AG04449 (cell line): Measurements from ENCODE around the gene ST3GAL6.

Experiments used
- CTCF ChIA-PET: fragments of 350-600 bp; formaldehyde crosslinking; extraction: SDS; loops from one replicate; lab custom pipeline; 2021; ENCODE audit warnings: antibody characterized with exemption; lab: Yijun Ruan, JAX
- POLR2A ChIA-PET: fragments of 400-600, 350-600 bp; formaldehyde crosslinking; extraction: SDS; loops from one replicate; lab custom pipeline; 2020; ENCODE audit warnings: antibody characterized with exemption, inconsistent platforms; lab: Yijun Ruan, JAX
- DNase-seq: peaks from one replicate; pipeline ENCODE4 v3.0.0-alpha.2; 2010; ENCODE audit warnings: low read depth, low spot score
- H3K4me3 ChIP-seq: 2 replicates; pipeline ENCODE4 v1.5.1; 2011; ENCODE audit warnings: low read depth, mild to moderate bottlenecking, control low read depth, low read length
- TF ChIP-seq, protein P1 (sequence below): IDR thresholded peaks from one replicate; pipeline ENCODE4 v1.5.1; 2011; ENCODE audit warnings: mild to moderate bottlenecking, moderate library complexity, low read length, control low read depth, inconsistent platforms; ENCODE audit not compliant: insufficient read depth; ENCODE audit errors: missing control alignments

The ST3GAL6 gene

GRCh38 chr3:98734735-98735134 lies 28.4 kb upstream of the ST3GAL6 start:
- CTCF ChIA-PET, result interaction anchor here (0.6 to 1.9 kb wide), 2 partner anchors 42 to 138 kb away, joined by 3 to 7 read pairs; no protein-coding TSS in a partner anchor
- H3K4me3 ChIP-seq, result no peak overlapping the region
- no peak for DNase-seq
- TF ChIP-seq, protein P1, sequence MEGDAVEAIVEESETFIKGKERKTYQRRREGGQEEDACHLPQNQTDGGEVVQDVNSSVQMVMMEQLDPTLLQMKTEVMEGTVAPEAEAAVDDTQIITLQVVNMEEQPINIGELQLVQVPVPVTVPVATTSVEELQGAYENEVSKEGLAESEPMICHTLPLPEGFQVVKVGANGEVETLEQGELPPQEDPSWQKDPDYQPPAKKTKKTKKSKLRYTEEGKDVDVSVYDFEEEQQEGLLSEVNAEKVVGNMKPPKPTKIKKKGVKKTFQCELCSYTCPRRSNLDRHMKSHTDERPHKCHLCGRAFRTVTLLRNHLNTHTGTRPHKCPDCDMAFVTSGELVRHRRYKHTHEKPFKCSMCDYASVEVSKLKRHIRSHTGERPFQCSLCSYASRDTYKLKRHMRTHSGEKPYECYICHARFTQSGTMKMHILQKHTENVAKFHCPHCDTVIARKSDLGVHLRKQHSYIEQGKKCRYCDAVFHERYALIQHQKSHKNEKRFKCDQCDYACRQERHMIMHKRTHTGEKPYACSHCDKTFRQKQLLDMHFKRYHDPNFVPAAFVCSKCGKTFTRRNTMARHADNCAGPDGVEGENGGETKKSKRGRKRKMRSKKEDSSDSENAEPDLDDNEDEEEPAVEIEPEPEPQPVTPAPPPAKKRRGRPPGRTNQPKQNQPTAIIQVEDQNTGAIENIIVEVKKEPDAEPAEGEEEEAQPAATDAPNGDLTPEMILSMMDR, result no peak
- POLR2A ChIA-PET, result no interaction called here

GRCh38 chr3:98735296-98735695 lies 27.8 kb upstream of the ST3GAL6 start:
- TF ChIP-seq, protein P1, result no peak
- POLR2A ChIA-PET, result no interaction called here
- CTCF ChIA-PET, result interaction anchor here (1.2 to 1.9 kb wide), 3 partner anchors 8 to 259 kb away, joined by 3 to 7 read pairs (median 4); no protein-coding TSS in a partner anchor
- DNase-seq, result no peak
- H3K4me3 ChIP-seq, result no peak overlapping the region

DNA sequence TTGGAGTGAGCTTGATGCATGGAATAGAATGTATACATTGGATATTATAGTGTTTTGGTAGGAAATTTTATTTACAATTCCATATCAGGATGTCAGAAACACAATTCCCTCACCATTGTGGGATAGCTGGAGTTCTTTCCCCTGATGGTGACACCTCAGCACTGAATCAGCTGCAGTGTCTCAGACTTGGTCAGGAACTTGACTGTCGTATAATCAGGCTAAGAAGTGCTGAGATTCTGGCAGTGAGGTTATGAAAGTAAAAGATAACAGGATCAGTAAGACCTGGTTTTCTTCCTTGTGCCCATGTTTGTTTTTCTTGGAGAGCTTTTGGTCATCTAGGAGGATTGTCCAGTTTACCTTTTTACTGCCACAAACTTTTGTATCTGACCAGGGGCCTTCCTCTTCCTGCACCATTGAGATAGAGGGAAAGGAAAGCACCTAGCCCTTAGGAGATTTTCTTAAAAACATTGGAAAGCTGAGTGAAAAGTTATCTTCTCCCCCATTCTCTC lies 27.3 kb upstream of the ST3GAL6 start:
- ChIA-PET POLR2A (no interaction called here), CTCF (interaction anchor here (1.2 to 1.9 kb wide), 3 partner anchors 9 to 258 kb away, joined by 3 to 7 read pairs (median 4); no protein-coding TSS in a partner anchor)
- no peak overlapping the region for H3K4me3 ChIP-seq
- DNase-seq, result no peak
- TF ChIP-seq, protein P1, result no peak

DNA sequence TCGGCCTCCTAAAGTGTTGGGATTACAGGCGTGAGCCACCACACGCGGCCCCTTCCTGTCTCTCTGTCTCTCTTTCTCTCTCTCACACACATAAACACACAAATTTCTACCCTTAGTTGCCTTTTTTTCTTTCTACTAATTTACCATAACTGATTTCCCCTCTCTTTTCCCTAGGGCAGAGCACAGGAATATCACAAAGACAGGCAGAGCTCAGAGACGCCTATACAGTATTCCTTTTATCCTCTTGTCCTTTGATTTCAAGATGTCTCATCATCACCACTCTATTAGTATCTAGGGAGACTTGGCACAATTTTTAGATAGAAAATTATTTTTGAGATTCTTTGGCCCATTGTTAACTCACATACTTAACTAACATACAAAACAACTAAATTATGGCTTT lies 25.8 kb upstream of the ST3GAL6 start:
- no peak for DNase-seq
- no peak overlapping the region for H3K4me3 ChIP-seq
- CTCF ChIA-PET, result interaction anchor here (1.2 kb wide), 1 partner anchor 135 kb away, joined by 3 read pairs; no protein-coding TSS in a partner anchor
- POLR2A ChIA-PET, result no interaction called here
- TF ChIP-seq, protein P1, result no peak

- DNase-seq, result no peak
- H3K4me3 ChIP-seq, result no peak overlapping the region
- ChIA-PET POLR2A (no interaction called here), CTCF (interaction anchor here (1.2 kb wide), 1 partner anchor 39 kb away, joined by 3 read pairs; no protein-coding TSS in a partner anchor)
- TF ChIP-seq, protein P1, result no peak
Observed at GRCh38 chr3:98739266-98739665, 23.9 kb upstream of the ST3GAL6 start.

GRCh38 chr3:98740324-98740723 lies 22.8 kb upstream of the ST3GAL6 start:
- no peak overlapping the region for H3K4me3 ChIP-seq
- ChIA-PET CTCF (interaction anchor here (0.9 to 1.2 kb wide), 2 partner anchors 17 to 38 kb away, joined by 3 to 4 read pairs; no protein-coding TSS in a partner anchor), POLR2A (no interaction called here)
- no peak for DNase-seq
- TF ChIP-seq, protein P1, result no peak
